ENCODE data around the gene PRXL2A. TPM values are rescaled to one million over a fixed set of nuclear protein-coding genes. Genes with fewer than 3 reads are reported as not detected.

Gene PRXL2A
- total RNA-seq, 1 experiment from 2014 or later: 47.1 TPM

DNA sequence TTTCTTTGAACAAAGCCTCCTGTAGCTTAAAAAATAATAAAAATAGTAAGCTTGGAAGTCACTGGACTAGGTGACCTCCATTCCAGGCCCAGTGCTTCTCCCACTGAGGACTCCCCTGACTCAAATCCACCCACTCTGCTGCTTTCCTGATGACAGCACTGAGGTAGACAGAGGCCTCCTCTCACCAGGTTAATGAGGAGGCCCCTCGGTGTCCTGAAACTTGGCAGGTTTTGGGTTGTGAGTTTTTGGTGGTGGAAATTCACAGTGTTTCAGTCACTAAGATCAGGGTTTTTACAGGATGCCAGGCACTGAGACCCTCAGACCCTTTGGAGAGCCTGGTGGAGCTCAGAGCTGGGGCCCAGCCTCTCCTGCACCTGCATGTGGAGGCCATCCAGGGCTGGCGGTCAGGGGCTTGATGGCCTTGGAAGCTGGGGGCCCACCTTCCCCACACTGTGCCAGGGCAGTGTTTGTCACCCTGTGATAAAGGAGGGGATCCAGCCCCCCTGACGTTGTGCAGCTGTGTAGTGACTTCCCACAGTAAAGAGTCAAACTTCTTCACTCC is 64.8 kb downstream of the PRXL2A start:
- Histone ChIP-seq H2BK15ac (ENCODE audit: low read depth, low read length) (no peak overlapping the region), H4K5ac (ENCODE audit: insufficient read length, low read depth, low read length) (no peak overlapping the region), H3K4ac (ENCODE audit: low read depth, low read length) (no peak overlapping the region), H4K91ac (ENCODE audit: insufficient read length, low read depth, low read length) (no peak overlapping the region), H3T11ph (ENCODE audit: low read length) (no peak overlapping the region), H3K23ac (ENCODE audit: insufficient read length, low read depth, low read length) (no peak overlapping the region), H3K23me2 (ENCODE audit: insufficient read length, low read depth, low read length, poor library complexity, severe bottlenecking) (no peaks in the 10 kb centered on the region), H2BK12ac (ENCODE audit: insufficient read length, low read depth, low read length) (no peak overlapping the region), H3K9me3 (ENCODE audit: control insufficient read depth, low read depth, low read length) (no peaks in the 10 kb centered on the region), H3K79me2 (ENCODE audit: insufficient read depth, low read length) (0 out of 2 replicates have a peak, but pooled peaks cover 2% of the 10 kb centered on the region), H3K14ac (ENCODE audit: insufficient read depth, low read length) (peak overlapping the region; percentile 56; the same call in 1 of the 2 replicates), H2BK20ac (ENCODE audit: low read depth, low read length, poor library complexity, severe bottlenecking) (no peak overlapping the region), H2BK5ac (ENCODE audit: insufficient read length, low read length) (no peak overlapping the region), H3K79me1 (ENCODE audit: insufficient read depth, low read depth, low read length, poor library complexity, severe bottlenecking) (peaks cover 9% of the 10 kb centered on the region), H3K27me3 (ENCODE audit: insufficient read depth, low read length) (no peaks in the 10 kb centered on the region; the same call in 1 of the 2 replicates), H3K27ac (ENCODE audit: insufficient read length, low read depth, low read length) (no peak overlapping the region), H2AK5ac (ENCODE audit: insufficient read length, low read length) (no peak overlapping the region), H4K20me1 (ENCODE audit: control insufficient read depth, insufficient read depth, insufficient read length) (no peaks in the 10 kb centered on the region), H3K56ac (ENCODE audit: insufficient read length, low read depth, low read length) (no peak overlapping the region), H4K8ac (replicated peaks; ENCODE audit: insufficient read length, low read depth, low read length) (no peak overlapping the region), H3K4me2 (ENCODE audit: insufficient read depth, insufficient read length, low read length) (no peak overlapping the region), H2AFZ (ENCODE audit: low read length) (no peak overlapping the region), H3K18ac (ENCODE audit: insufficient read length, low read depth, low read length) (no peak overlapping the region), H2BK120ac (ENCODE audit: low read depth, low read length, poor library complexity, severe bottlenecking) (no peak overlapping the region), H3K9ac (ENCODE audit: extremely low read depth, insufficient read length, low read length) (no peak overlapping the region), H3K4me1 (ENCODE audit: insufficient read depth, low read length) (peaks cover 8% of the 10 kb centered on the region; the same call in 1 of the 2 replicates)
- DNase-seq: no peak
- Mint-ChIP-seq H3K36me3 (ENCODE audit: insufficient read depth in 1 of 3, low read depth in 3 of 3) (peaks cover 13 to 30% (median 20%) of the 10 kb centered on the region in 3 experiments; a peak in 6 of 7 replicates), H3K27me3 (ENCODE audit: low read depth) (peaks cover 33% of the 10 kb centered on the region), H3K9me3 (peaks cover 4 to 5% of the 10 kb centered on the region in 2 experiments; a peak in 3 of 5 replicates), H3K4me3 (no peak overlapping the region), H3K4me1 (peaks cover 43 to 57% of the 10 kb centered on the region in 2 experiments), H3K27ac (no peak overlapping the region)
- TF ChIP-seq, protein P1, sequence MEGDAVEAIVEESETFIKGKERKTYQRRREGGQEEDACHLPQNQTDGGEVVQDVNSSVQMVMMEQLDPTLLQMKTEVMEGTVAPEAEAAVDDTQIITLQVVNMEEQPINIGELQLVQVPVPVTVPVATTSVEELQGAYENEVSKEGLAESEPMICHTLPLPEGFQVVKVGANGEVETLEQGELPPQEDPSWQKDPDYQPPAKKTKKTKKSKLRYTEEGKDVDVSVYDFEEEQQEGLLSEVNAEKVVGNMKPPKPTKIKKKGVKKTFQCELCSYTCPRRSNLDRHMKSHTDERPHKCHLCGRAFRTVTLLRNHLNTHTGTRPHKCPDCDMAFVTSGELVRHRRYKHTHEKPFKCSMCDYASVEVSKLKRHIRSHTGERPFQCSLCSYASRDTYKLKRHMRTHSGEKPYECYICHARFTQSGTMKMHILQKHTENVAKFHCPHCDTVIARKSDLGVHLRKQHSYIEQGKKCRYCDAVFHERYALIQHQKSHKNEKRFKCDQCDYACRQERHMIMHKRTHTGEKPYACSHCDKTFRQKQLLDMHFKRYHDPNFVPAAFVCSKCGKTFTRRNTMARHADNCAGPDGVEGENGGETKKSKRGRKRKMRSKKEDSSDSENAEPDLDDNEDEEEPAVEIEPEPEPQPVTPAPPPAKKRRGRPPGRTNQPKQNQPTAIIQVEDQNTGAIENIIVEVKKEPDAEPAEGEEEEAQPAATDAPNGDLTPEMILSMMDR (conservative IDR thresholded peaks at IDR 0.05): no peak
- WGBS (ENCODE audit: extremely low coverage, insufficient read length, low lambda C conversion rate): no CpG with 5 or more reads among the region's 3 CpGs
